Keratinocyte (primary cell): ENCODE measurements around the gene RIOK3.

Source experiments
- EZH2 ChIP-seq: IDR thresholded peaks from one replicate; pipeline ENCODE4 v1.6.1; 2012; ENCODE audit warnings: inconsistent platforms, mild to moderate bottlenecking, low read length, moderate library complexity
- TF ChIP-seq, protein P1 (sequence below), 3 experiments: IDR thresholded peaks in 1 of 3; conservative IDR thresholded peaks in 1 of 3; optimal IDR thresholded peaks in 1 of 3; 2 replicates in 2 of 3; 3 replicates in 1 of 3; pipeline versions ENCODE3 to v1.5.1; 2011; ENCODE audit warnings: low read length in 3 of 3, mild to moderate bottlenecking in 3 of 3, moderate library complexity in 2 of 3, control low read depth in 1 of 3, inconsistent platforms in 1 of 3; ENCODE audit not compliant: insufficient read depth in 2 of 3; ENCODE audit errors: extremely low read depth in 1 of 3

DNA sequence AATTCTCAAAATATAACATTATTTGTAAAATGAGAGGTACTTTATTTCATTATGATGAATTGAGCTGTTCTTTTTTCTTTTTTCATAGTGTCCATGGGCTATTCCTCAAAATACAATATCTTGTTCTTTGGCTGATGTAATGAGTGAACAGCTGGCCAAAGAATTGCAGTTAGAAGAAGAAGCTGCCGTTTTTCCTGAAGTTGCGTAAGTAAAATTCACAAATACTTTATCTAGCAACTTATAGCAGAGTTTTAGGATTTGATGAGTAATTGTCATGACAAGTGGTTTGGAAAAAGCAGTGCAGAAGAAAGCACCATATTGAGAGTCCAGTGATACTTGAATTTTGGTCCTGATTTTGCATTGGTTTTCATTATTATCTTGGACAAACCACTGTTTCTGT lies 9.8 kb downstream of the RIOK3 start:
- TF ChIP-seq, protein P1, sequence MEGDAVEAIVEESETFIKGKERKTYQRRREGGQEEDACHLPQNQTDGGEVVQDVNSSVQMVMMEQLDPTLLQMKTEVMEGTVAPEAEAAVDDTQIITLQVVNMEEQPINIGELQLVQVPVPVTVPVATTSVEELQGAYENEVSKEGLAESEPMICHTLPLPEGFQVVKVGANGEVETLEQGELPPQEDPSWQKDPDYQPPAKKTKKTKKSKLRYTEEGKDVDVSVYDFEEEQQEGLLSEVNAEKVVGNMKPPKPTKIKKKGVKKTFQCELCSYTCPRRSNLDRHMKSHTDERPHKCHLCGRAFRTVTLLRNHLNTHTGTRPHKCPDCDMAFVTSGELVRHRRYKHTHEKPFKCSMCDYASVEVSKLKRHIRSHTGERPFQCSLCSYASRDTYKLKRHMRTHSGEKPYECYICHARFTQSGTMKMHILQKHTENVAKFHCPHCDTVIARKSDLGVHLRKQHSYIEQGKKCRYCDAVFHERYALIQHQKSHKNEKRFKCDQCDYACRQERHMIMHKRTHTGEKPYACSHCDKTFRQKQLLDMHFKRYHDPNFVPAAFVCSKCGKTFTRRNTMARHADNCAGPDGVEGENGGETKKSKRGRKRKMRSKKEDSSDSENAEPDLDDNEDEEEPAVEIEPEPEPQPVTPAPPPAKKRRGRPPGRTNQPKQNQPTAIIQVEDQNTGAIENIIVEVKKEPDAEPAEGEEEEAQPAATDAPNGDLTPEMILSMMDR (optimal IDR thresholded peaks at IDR 0.05 in 1 of 3, IDR thresholded peaks at IDR 0.05 in 1 of 3, conservative IDR thresholded peaks at IDR 0.05 in 1 of 3; ENCODE audit: extremely low read depth in 1 of 3, insufficient read depth in 2 of 3, low read length in 3 of 3), result no peak
- TF ChIP-seq EZH2, result no peak
